Left hindlimb (tissue), 1 donor: ENCODE results near the gene SLC30A7.
"Not testable (repeated sequence)": the region's sequence is repeated elsewhere in the genome, so short reads cannot be mapped to it uniquely, and the experiment has no call there.

Source experiments
- DNase-seq: peaks from one replicate; pipeline ENCODE4 v3.0.0-alpha.2; 2018

SLC30A7 gene, protein sequence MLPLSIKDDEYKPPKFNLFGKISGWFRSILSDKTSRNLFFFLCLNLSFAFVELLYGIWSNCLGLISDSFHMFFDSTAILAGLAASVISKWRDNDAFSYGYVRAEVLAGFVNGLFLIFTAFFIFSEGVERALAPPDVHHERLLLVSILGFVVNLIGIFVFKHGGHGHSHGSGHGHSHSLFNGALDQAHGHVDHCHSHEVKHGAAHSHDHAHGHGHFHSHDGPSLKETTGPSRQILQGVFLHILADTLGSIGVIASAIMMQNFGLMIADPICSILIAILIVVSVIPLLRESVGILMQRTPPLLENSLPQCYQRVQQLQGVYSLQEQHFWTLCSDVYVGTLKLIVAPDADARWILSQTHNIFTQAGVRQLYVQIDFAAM

DNA sequence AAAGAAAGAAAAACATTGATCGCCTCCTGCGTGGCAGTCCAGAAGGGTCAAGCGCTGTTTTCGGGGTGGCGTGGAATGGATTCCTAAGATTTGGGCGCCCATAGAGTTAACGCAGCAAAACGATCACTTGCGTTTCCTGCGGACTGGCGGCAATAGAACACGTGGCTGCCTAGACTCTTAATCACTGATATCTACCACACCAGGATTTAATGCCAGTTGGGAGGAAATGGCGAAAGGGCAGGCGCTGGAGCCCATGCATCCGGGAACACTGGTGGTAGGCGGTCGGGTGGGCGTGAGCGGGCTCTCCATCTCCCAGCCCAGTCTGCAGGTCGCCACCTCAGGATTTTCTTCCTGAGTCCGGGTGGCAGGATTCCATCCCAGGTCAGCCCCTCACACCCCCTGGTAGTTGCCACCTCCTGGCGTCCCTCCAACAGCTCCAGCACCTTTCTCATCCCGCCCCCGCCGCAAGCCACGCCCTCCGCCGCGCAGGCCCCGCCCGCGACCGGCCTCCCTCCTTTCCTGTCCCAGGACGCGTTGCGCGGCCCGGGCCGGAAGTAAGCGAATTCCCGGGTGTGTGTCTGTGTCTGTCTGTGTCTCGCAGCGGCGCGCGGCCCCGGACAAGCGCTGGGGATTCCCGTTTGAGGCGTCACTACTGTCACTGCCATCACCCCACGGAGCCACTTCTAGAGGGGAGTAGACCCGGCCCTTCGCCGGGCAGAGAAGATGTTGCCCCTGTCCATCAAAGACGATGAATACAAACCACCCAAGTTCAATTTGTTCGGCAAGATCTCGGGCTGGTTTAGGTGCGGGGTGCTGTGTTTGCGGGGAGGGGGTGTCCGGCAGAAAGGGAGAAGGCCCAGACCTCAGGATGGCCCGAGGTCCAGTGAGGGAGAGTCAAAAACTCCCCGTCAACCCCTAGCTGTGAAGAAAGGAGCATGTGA, at the start of gene SLC30A7:
Gene SLC30A7, plus strand, starts transcription at position 551 of the 941 bp plus-strand sequence. Its CDS starts 173 bp downstream, at position 724.
- peak; percentile 96 for DNase-seq

DNA sequence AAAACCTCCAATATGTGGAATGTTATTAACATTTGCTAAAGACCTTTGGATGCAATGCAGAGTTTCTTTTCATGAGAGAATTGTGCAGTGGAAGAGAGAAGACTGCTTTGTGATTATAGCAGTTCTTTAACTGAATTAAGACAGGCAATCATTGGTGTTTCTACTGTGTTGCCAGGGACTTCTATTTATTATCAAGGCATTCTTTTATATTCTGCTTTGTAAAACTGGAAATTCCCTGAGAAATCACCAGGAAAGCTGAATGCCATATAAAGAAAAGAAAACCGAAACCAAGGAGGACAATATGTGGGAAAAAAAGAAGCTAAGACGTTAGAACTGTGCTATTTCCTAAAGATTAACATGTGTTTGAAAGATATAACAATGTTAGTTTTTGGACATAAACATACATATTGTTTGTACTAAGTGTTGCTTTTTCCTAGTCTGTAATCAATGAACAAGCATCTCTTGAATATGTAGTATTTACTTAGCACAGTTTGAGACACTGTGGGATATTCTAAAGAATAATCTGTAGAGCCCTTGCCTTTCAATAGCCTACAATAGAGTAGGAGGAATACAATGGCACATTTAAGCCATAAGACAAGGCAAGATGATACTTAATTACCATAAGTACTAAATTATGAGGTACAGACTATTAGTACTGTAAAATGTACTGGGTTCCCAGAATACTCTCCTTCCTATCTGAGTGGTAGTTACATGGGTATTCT, 48.4 kb upstream of the SLC30A7 start:
- DNase-seq: no peak

DNA sequence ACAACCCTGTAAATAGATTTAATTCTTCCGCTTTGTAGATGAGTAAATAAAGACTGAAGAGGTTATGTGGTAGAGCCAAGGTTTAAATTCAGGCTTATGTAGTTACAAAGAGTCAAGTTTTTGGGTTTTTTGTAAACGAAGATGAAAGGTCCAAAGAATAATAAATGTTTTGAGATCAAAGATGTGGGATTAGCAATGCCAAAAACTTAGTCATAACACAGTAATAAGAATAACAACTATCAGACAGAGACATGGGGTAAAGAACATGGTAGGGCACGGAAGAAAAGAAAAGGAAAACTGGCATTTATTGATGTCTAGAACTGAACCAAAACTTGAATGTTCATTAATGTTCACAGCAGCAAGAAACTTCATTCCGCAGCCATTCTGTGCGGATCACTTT, 44.2 kb upstream of the SLC30A7 start:
- no peak for DNase-seq

DNA sequence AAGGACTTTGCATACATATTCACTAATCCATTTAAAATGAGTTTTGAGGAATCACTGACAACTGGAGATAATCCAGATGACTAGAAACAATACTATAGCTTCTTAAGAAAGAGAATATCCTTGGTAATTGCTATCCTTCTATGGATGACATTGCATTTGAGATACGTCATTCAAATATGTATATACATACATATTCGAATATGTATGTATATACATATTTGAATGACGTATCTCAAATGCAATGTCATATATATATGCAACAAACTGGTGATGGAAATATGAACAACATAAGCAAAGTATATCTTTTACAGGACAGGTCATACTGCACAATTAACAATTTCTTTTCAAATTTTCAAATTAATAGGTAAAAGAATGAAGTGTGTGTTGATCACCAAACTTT, 42.9 kb upstream of the SLC30A7 start:
- no peak for DNase-seq

DNA sequence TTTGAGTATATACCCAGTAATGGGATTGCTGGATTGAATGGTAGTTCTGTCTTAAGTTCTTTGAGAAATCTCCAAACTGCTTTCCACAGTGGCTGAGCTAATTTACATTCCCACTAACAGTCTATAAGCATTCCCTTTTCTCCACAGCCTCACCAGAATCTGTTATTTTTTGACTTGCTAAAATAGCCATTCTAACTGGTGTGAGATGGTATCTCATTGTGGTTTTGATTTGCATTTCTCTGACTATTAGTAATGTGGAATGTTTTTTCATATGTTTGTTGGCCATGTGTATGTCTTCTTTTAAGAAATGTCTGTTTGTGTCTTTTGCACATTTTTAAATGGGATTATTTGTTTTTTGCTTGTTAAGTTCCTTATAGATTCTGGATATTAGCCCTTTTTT, 40.8 kb upstream of the SLC30A7 start:
- not testable (repeated sequence) for DNase-seq

DNA sequence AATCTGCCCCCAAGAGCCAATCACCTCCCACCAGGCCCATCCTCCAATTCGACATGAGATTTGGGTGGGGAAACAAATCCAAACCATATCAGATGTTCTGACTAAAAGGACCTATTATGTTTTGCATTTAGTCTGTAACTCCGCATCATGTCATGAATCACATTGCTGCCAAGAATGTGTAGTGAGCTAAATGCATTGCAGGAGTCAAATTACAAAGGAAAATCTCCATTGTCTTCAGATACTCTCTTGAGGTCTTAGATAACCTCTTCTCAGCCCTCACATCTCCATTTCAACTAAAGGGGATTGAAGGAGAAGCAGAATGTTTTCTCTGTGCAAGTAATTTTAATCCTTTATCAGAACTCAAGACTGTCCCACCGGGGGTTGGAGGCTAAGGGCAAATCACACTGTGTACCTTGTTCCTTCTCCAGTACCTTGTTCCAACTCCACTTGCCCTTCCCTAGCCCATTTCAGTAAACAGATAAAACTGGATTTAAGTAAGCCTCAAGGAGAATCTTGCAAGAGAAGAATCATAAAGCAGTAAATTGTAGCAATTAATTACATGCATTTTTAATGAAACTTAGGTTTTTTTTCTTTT, 35.4 kb upstream of the SLC30A7 start:
- DNase-seq: no peak

DNA sequence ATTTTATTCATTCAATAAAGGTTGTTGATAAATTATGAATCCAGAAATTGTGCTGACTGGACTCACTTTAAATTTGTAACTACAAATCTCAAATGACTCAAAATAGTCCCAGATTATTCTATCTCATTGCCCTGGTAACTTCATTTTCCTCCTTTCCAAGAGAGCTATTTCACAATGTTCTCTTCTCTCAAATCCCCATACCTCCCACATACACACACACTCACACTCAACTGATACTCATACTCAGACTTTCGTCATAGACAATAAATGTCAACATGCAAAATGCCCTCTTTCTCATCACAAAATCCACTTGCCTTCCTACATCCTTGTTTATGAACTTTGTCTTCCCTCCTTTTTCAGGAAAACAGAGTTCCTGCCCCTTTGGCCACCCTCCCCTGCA, 34.5 kb upstream of the SLC30A7 start:
- DNase-seq: no peak

DNA sequence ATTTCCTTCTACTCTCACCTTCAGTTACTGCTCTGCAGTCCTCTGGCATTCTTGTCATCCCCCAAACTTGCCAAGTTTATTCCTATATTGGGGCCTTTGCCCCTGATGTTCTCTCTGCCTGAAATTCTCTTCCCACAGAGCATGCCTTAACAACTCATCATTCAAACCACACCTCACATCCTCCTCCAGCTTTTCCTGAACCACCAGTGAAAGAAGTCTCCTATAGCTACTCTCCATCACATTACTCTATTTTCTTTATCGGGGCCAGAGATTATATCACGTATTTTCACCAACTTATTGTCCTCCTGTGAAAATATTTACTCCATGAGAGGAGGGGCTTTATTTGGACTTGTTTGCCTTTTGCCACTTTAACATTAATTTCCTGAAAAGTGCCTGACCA, 33.3 kb upstream of the SLC30A7 start:
- DNase-seq: no peak

DNA sequence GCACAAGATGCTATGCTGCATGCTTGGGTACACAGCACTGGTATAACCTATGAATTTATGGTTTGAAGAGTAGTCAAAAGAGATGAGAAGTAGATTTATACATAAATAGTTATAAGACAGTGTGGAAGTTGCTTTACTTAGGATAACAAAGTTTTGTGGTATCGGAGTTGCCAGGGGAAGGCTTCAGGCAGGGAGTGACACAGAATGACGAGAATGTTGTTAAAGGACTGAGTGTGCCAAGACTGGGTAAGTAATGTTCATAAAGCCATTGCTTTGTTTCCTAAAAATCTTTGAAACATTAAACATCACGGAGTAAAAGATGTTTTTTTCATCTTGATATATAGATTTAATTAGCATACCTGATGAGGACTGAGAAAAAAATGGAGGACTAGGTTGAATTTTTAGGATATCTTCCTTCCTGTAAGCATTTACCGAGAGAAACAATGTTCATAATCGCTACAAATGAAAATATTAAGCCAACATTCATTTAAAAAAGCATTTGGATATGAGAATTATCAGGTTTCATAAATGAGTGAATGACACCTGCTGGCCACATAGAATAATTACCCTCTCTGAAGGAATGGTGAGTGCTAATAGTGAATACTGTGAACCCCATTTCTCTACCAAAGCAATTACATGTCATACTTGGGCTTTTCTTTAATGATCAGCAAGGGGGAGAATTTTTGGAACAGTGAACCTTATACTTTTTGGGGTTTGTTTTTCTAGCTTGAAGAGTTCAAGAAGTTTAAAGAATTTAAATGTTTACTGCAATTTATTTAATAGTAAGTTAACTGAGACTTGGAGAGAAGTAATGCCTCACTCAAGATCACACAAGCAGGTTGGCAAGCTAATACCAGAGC, 29.6 kb upstream of the SLC30A7 start:
- no peak for DNase-seq

DNA sequence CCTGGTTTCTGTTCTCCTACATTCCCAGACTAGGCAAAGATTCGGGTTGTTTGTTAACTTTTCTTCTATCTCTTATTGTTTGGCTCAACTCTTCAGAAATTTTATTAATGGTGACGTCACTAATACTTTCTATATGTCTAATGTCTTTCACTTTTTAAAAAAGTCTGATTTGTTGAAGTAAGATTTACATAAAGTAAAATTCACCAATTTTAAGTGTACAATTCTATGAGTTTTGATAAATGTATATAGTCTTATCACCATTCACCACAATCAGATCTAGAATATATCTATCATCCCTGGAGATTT, 29.0 kb upstream of the SLC30A7 start:
- no peak for DNase-seq

DNA sequence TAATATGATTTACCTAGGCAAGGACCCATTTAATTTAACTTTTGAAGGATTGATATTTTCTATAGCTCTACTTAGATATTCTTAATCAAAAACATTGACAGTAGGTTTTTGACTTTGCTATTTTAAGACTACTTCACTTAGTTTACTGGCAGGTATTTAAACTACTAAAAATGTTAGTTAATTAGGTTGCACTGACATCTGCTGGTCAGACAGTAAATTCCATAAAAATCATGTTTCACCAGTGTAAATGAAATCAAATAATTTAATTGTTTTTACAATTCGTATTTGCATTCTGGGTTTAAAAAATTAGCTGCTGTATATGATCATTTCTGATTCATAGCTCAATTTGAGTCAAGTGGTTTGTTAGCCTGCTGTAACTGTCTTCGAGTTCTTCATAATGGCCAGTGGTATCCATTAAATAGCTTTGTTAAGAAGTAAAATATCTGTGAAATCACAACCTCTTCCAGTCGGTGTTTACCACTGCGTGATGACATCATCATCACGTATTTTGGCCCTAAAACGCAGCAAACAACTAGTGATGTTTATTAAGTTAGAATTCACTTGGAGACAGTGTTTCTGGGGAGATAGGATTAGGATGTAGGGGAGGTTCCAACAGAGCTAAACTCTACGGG, 27.4 kb upstream of the SLC30A7 start:
- no peak for DNase-seq

DNA sequence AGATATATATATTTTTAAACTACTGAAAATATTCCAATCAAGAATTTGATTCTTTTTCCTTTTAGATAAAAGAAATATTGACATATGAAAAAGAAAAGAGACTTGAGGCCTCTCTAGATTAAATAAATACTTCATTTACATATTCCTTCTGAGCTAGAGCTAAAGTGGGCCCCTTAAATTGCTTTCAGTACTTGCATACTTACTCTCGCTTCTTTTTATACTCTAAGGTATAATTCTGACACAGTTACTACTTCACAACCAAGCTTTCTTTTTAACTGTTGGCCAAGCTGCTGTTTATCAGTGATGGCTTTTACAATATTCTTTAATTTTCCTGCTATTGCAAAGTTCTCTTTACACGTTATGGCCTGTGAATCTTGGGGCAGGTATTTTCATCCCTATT, 25.9 kb upstream of the SLC30A7 start:
- no peak for DNase-seq

DNA sequence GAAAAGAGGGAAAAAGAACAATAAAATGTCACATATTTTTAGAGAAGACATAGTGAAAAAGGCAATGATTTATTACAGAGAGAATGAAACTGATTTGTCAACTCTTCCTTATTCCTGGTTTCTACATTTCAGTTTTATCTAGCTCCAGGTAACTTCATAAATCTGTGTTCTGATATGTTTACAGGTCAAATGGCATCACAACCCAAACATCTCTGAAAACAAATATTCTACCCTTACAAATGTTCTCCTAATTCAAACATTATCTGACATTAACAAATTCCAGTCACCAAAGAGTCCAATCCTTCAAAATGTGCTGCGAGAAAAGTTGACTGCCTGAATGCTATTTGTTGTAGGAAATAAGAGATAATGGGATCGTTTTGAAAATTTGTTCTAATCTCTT, 21.5 kb upstream of the SLC30A7 start:
- no peak for DNase-seq

DNA sequence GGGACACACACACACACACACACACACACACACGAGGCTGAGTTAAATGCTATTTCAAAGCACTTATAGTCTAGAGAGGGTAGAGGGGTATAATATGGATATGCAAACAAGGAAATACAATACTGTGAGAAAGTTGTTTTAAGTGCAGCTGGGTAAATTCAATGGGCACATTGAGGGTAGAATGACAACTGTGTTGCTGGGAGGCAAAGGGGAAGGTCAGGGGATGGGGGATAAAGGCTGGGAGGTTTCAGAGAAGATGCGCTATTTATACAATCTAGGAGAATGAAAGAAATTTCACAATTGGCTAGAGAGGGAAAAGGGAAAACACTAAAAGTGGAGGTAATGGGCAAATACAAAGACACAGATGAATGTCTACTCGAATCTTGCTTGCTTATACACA, 20.7 kb upstream of the SLC30A7 start:
- no peak for DNase-seq

DNA sequence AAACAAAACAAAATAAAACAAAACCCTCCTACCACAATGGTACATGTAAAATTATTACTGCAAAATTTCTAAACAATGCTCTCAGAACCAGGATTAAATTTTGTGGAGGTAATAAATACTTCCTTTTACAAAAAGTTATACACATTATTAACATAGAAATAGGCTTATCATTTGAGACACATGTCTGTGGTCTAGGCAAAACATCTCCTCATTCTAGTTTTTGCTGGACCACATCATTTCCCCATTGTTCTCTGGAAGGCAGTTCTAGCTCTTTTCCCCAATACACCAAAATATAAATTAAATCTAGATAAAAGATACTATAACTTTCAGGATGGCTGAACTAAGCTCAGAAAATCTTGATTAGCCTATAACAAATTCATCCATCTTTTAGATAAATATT, 19.6 kb upstream of the SLC30A7 start:
- no peak for DNase-seq

DNA sequence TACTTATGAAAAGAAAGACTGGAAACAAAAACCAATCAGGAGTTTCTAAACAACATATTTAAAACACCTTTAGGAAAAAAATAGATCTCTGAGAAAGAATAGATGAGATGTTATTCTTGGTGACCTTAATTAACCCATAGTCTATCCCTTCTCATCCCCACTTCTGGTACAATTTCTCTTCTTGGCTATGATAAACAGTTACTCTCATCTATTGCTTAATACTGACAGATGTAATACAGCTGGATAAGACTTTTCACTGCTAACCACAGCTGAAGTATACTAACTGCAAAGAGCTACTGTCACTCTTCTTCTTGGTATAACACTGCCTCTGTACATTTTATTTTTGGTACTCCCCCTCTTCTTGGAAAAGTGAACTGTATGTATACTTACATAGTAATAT, 16.5 kb upstream of the SLC30A7 start:
- no peak for DNase-seq

DNA sequence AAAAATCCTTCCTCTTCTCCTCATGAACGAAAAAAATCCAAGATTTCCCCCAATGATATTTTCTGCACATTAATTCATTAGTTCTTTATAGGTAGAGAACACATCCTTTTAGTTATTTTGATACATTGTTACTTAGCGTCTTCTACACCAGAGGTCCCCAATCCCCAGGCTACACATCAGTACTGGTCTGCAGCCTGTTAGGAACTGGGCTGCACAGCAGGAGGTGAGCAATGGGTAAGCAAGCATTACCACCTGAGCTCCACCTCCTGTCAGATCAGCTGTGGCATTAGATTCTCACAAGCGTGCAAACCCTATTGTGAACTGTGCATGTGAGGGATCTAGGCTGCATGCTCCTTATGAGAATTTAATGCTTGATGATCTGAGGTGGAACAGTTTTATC, 14.2 kb upstream of the SLC30A7 start:
- DNase-seq: no peak

DNA sequence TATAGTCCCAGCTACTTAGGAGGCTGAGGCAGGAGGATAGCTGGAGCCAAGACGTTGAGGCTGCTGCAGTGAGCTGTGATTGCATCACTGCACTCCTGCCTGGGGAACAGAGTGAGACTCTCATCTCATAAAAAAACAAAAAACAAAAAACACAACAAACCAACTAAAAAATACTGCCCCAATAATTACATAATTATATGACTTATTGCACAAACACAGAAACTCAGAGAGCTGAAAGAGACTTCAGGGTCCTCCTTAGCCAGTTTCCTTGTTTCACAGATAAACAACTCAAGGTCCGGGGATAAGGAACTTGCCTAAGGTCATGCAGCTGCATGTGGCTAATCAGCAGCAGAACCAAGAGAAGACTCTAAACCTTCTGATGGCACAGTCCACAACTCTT, 13.2 kb upstream of the SLC30A7 start:
- no peak for DNase-seq

DNA sequence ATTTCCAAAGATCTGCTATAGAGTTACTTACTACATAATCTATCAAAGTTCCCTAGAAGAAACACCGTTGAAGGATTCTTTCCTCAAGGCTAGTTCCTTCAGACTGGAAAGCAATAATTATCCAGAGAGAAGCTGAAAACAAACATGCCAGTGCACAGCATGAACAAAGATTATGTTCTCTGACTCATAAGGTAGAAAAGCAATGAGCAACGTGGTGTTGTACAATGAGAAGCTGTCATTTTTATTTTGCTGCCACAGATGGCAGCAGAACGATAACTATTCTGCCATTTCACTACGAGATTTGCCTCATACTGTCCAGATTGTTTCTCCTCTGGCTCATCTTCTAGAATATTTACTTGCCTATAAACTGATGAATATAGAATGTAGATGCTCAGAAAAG, 11.9 kb upstream of the SLC30A7 start:
- DNase-seq: no peak

DNA sequence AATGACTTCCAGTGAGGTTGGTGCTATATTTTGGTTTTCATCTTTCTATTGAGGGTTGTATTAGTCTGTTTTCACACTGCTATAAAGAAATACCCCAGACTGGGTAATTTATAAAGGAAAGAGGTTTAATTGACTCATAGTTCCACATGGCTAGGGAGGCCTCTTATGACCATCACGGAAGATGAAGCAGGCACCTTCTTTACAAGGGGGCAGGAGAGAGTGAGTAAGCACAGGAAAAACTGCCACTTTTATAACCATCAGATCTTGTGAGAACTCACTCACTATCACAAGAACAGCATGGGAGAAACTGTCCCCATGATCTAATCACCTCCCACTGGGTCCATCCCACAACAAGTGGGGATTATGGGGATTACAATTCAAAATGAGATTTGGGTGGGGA, 6.9 kb upstream of the SLC30A7 start:
- not testable (repeated sequence) for DNase-seq

DNA sequence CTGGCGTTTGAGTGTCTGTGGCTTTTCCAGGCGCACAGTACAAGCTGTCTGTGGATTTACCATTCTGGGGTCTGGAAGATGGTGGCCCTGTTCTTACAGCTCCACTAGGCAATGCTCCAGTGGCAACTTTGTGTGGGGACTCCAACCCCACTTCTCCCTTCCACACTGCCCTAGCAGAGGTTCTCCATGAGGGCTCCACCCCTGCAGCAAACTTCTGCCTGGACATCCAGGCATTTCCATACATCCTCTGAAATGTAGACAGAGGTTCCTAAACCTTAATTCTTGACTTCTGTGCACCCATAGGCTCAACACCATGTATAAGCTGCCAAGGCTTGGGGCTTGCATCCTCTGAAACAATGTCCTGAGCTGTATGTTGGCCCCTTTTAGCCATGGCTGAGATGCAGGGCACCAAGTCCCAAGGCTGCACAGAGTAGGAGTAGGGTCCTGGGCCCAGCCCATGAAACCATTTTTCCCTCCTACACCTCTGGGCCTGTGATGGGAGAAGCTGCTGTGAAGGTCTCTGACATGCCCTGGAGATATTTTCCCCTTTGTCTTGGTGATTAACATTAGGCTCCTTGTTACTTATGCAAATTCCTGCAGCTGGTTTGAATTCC, 5.9 kb upstream of the SLC30A7 start:
- not testable (repeated sequence) for DNase-seq
